Osteoblast (primary cell): Measurements from ENCODE around the gene NKX2-3. TPM values are rescaled to one million over a fixed set of nuclear protein-coding genes. Genes with fewer than 3 reads are reported as not detected.

Experiments used
- DNase-seq: peaks from one replicate; pipeline ENCODE4 v3.0.0; 2011; ENCODE audit warnings: low spot score, mixed read lengths; ENCODE audit not compliant: insufficient read length; ENCODE audit errors: missing footprints
- H2AFZ ChIP-seq: 2 replicates; pipeline ENCODE4 v1.6.0; 2011; ENCODE audit warnings: mild to moderate bottlenecking, low read length
- H3K27ac ChIP-seq: 2 replicates; pipeline ENCODE4 v1.5.1; 2011; ENCODE audit warnings: mild to moderate bottlenecking, low read depth, low read length, moderate library complexity
- H3K27me3 ChIP-seq: 2 replicates; pipeline ENCODE4 v1.6.0; 2012; ENCODE audit warnings: mild to moderate bottlenecking, control low read depth, inconsistent platforms, low read length, moderate library complexity; ENCODE audit not compliant: insufficient read depth
- H3K36me3 ChIP-seq: 2 replicates; pipeline ENCODE4 v1.5.1; 2011; ENCODE audit warnings: mild to moderate bottlenecking, low read length, control low read depth, moderate library complexity; ENCODE audit not compliant: insufficient read depth
- H3K4me1 ChIP-seq: 2 replicates; pipeline ENCODE4 v1.5.1; 2011; ENCODE audit warnings: mild to moderate bottlenecking, low read length, control low read depth, moderate library complexity; ENCODE audit not compliant: insufficient read depth
- H3K4me2 ChIP-seq: 2 replicates; pipeline ENCODE4 v1.6.0; 2011; ENCODE audit warnings: mild to moderate bottlenecking, low read length; ENCODE audit not compliant: insufficient read depth
- H3K4me3 ChIP-seq: fragments of 200-600 bp; sonication (generic); 3 replicates; pipeline ENCODE4 v1.5.1; 2012; ENCODE audit warnings: mild to moderate bottlenecking, low read length, inconsistent platforms; ENCODE audit not compliant: insufficient read depth
- H3K79me2 ChIP-seq: 2 replicates; pipeline ENCODE4 v1.6.0; 2012; ENCODE audit warnings: mild to moderate bottlenecking, low read length, control low read depth, inconsistent platforms; ENCODE audit not compliant: insufficient read depth
- H3K9me3 ChIP-seq: 2 replicates; pipeline ENCODE4 v1.5.1; 2011; ENCODE audit warnings: low read depth, low read length, control low read depth
- H4K20me1 ChIP-seq: 2 replicates; pipeline ENCODE4 v1.6.0; 2012; ENCODE audit warnings: mild to moderate bottlenecking, low read length, control low read depth; ENCODE audit not compliant: insufficient read depth
- total RNA-seq: library from RNA; depleted of rRNA; stranded (reverse); fragments of >200 nt; gene quantifications from 2 replicates; pipeline ENCODE4 v1.2.3, GENCODE V29; 2012
- TF ChIP-seq, protein P1 (sequence below): IDR thresholded peaks from 2 replicates; pipeline ENCODE4 v1.5.1; 2011; ENCODE audit warnings: mild to moderate bottlenecking, low read depth, low read length, moderate library complexity; ENCODE audit errors: extremely low read depth

NKX2-3 gene
- total RNA-seq, 1 donor, result not detected

GRCh38 chr10:99540657-99541531 lies 8.2 kb downstream of the NKX2-3 start:
- H2AFZ ChIP-seq, result no peak overlapping the region
- no peaks in the 10 kb centered on the region for H3K4me1 ChIP-seq
- no peaks in the 10 kb centered on the region for H4K20me1 ChIP-seq
- no peaks in the 10 kb centered on the region for H3K79me2 ChIP-seq
- no peaks in the 10 kb centered on the region for H3K36me3 ChIP-seq
- H3K9me3 ChIP-seq, result peaks cover 2% of the 10 kb centered on the region
- DNase-seq, result no peak
- no peak overlapping the region for H3K4me3 ChIP-seq
- TF ChIP-seq, protein P1, sequence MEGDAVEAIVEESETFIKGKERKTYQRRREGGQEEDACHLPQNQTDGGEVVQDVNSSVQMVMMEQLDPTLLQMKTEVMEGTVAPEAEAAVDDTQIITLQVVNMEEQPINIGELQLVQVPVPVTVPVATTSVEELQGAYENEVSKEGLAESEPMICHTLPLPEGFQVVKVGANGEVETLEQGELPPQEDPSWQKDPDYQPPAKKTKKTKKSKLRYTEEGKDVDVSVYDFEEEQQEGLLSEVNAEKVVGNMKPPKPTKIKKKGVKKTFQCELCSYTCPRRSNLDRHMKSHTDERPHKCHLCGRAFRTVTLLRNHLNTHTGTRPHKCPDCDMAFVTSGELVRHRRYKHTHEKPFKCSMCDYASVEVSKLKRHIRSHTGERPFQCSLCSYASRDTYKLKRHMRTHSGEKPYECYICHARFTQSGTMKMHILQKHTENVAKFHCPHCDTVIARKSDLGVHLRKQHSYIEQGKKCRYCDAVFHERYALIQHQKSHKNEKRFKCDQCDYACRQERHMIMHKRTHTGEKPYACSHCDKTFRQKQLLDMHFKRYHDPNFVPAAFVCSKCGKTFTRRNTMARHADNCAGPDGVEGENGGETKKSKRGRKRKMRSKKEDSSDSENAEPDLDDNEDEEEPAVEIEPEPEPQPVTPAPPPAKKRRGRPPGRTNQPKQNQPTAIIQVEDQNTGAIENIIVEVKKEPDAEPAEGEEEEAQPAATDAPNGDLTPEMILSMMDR, result no peak
- no peak overlapping the region for H3K4me2 ChIP-seq
- H3K27ac ChIP-seq, result no peak overlapping the region
- H3K27me3 ChIP-seq, result peaks cover 86% of the 10 kb centered on the region

- Histone ChIP-seq H3K27me3 (peaks cover 78% of the 10 kb centered on the region), H3K27ac (no peak overlapping the region), H2AFZ (no peak overlapping the region), H3K4me2 (no peak overlapping the region), H3K36me3 (no peaks in the 10 kb centered on the region), H3K9me3 (no peaks in the 10 kb centered on the region), H3K4me3 (no peak overlapping the region), H4K20me1 (no peaks in the 10 kb centered on the region), H3K4me1 (peaks cover 5% of the 10 kb centered on the region), H3K79me2 (no peaks in the 10 kb centered on the region)
- DNase-seq, result no peak
- TF ChIP-seq, protein P1, result no peak
Measured at GRCh38 chr10:99544322-99544721, 11.6 kb downstream of the NKX2-3 start.

DNA sequence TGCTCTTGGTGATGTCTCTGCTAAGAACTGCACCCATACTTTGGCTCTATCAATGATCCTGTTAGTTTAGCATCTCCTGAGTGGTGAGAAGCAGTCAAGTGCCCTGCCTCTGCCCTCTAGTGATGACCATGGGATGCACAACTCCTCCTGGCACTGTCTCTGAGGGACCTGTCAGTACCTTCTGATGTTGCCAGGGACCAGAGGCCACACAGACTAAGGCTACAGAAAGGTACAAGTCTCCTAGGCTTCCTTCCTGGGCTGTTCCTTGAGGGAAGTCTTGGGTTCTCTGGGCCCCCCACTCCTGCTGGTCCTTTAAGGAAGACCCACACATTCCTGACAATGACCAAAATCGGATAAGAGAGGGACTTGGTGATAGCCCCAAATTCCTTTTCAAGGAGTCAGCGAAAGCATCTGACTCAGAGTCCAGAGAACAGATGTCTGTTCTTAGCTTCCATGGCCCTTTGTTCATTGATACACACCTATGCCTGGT lies 15.3 kb downstream of the NKX2-3 start:
- Histone ChIP-seq H3K27ac (no peak overlapping the region), H3K4me2 (no peak overlapping the region), H3K4me3 (no peak overlapping the region), H3K79me2 (no peaks in the 10 kb centered on the region), H3K4me1 (peaks cover 5% of the 10 kb centered on the region), H3K9me3 (no peaks in the 10 kb centered on the region), H4K20me1 (no peaks in the 10 kb centered on the region), H2AFZ (no peak overlapping the region), H3K27me3 (peaks cover 64% of the 10 kb centered on the region), H3K36me3 (no peaks in the 10 kb centered on the region)
- no peak for DNase-seq
- TF ChIP-seq, protein P1, result peak; percentile 52

GRCh38 chr10:99551158-99551557 lies 18.4 kb downstream of the NKX2-3 start:
- Histone ChIP-seq H3K4me3 (no peak overlapping the region), H3K36me3 (no peaks in the 10 kb centered on the region), H3K27me3 (peaks cover 66% of the 10 kb centered on the region), H3K4me2 (no peak overlapping the region), H3K4me1 (peaks cover 5% of the 10 kb centered on the region), H4K20me1 (no peaks in the 10 kb centered on the region), H2AFZ (no peak overlapping the region), H3K79me2 (no peaks in the 10 kb centered on the region), H3K27ac (no peak overlapping the region), H3K9me3 (no peaks in the 10 kb centered on the region)
- TF ChIP-seq, protein P1, result no peak
- no peak for DNase-seq
